HL-60 (cell line): ENCODE measurements around the gene SMIM10.
A peak's percentile ranks its signal among the peaks of the same experiment; 100 is the strongest.

ENCODE experiments used
- DNase-seq, 2 experiments: peaks; one replicate each; pipeline ENCODE4 v3.0.0-alpha.2; 2010 to 2020; ENCODE audit warnings: low read depth in 1 of 2, low spot score in 1 of 2
- H3K27ac ChIP-seq: fragments of 250-450 bp; sonication (Bioruptor Pico); replicated peaks from 2 replicates; pipeline ENCODE4 v1.5.1; 2020; ENCODE audit warnings: mild to moderate bottlenecking, moderate library complexity
- H3K27me3 ChIP-seq: fragments of 250-450 bp; sonication (Bioruptor Pico); 2 replicates; pipeline ENCODE4 v1.5.1; 2021; ENCODE audit warnings: mild to moderate bottlenecking, moderate library complexity; ENCODE audit not compliant: insufficient read depth, poor library complexity, severe bottlenecking
- H3K4me3 ChIP-seq: replicated peaks from 2 replicates; pipeline ENCODE4 v1.5.1; 2011; ENCODE audit warnings: mild to moderate bottlenecking, control low read depth, low read length; ENCODE audit not compliant: insufficient read depth
- CTCF ChIP-seq: IDR thresholded peaks from one replicate; pipeline ENCODE4 v1.5.1; 2011; ENCODE audit warnings: low read length, control low read depth, inconsistent platforms; ENCODE audit not compliant: insufficient read depth
- GABPA ChIP-seq: IDR thresholded peaks from 2 replicates; pipeline ENCODE4 v1.6.1; 2012; ENCODE audit warnings: low read depth
- POLR2AphosphoS5 ChIP-seq: IDR thresholded peaks from 2 replicates; pipeline ENCODE4 v1.6.1; 2012; ENCODE audit warnings: low read depth
- REST ChIP-seq: IDR thresholded peaks from 2 replicates; pipeline ENCODE4 v1.6.1; 2012; ENCODE audit warnings: low read depth; ENCODE audit not compliant: insufficient replicate concordance
- SPI1 ChIP-seq: IDR thresholded peaks from 2 replicates; pipeline ENCODE4 v1.6.1; 2012; ENCODE audit warnings: low read depth, mild to moderate bottlenecking, borderline replicate concordance

SMIM10 gene

GRCh38 chrX:135003876-135004623, 13.3 kb downstream of the SMIM10 start:
- Histone ChIP-seq H3K4me3 (peak overlapping the region; percentile 47), H3K27me3 (no peaks in the 10 kb centered on the region), H3K27ac (no peak overlapping the region)
- TF ChIP-seq GABPA (no peak), REST (no peak), SPI1 (no peak), CTCF (no peak), POLR2AphosphoS5 (no peak)
- DNase-seq = peak; percentile 43 to 76

GRCh38 chrX:135006187-135006586, 15.4 kb downstream of the SMIM10 start:
- TF ChIP-seq GABPA (no peak), SPI1 (no peak)
- no peak overlapping the region for H3K4me3 ChIP-seq
- no peak overlapping the region for H3K27ac ChIP-seq
- no peak for DNase-seq
- H3K27me3 ChIP-seq = no peaks in the 10 kb centered on the region

GRCh38 chrX:135009057-135009610, 18.3 kb downstream of the SMIM10 start:
- peak in 1 of 2 experiments; percentile 52 for DNase-seq
- H3K27ac ChIP-seq = no peak overlapping the region
- H3K27me3 ChIP-seq = no peaks in the 10 kb centered on the region
- H3K4me3 ChIP-seq = no peak overlapping the region
- TF ChIP-seq POLR2AphosphoS5 (no peak), SPI1 (no peak), REST (no peak), CTCF (no peak), GABPA (no peak)

- no peak for DNase-seq
- TF ChIP-seq GABPA (no peak), SPI1 (no peak), POLR2AphosphoS5 (no peak), CTCF (no peak), REST (no peak)
- no peaks in the 10 kb centered on the region for H3K27me3 ChIP-seq
- H3K4me3 ChIP-seq = no peak overlapping the region
- no peak overlapping the region for H3K27ac ChIP-seq
Observed at GRCh38 chrX:135009838-135010237, 19.0 kb downstream of the SMIM10 start.
